B cell (primary cell): Measurements from ENCODE around the gene ASPSCR1. TPM values are rescaled to one million over a fixed set of nuclear protein-coding genes. Genes with fewer than 3 reads are reported as not detected.

Source experiments
- ATAC-seq: fragments of 200-7000 bp; cut with Tn5 transposase; one replicate; pipeline ENCODE4 v1.10.0; 2021; ENCODE audit warnings: low read depth, mild to moderate bottlenecking, moderate number of reproducible peaks, moderate library complexity
- CTCF ChIA-PET: fragments of 350-600 bp; sonication (Branson Sonifier 250); formaldehyde crosslinking; loops from one replicate; lab custom pipeline; 2021; ENCODE audit warnings: antibody characterized with exemption, inconsistent platforms; lab: Charles Lee
- POLR2A ChIA-PET: fragments of 350-600 bp; sonication (Branson Sonifier 250); formaldehyde crosslinking; loops from one replicate; lab custom pipeline; 2021; ENCODE audit warnings: antibody characterized with exemption; lab: Charles Lee
- DNase-seq: peaks from one replicate; pipeline ENCODE4 v3.0.0; 2013
- H2AFZ ChIP-seq: 2 replicates; pipeline ENCODE4 v1.6.1; 2012; ENCODE audit warnings: mild to moderate bottlenecking, low read depth, low read length; ENCODE audit not compliant: insufficient read depth, poor library complexity, severe bottlenecking
- H3K27ac ChIP-seq, 2 donors: 1 replicate in 1 of 2; 2 replicates in 1 of 2; pipeline ENCODE4 v1.5.1; 2012 to 2013; ENCODE audit warnings: low read length in 2 of 2, mild to moderate bottlenecking in 2 of 2, moderate library complexity in 1 of 2
- H3K27me3 ChIP-seq, 4 experiments: fragments of 200-600 bp in 1 of 4; sonication (generic) in 1 of 4; replicated peaks in 1 of 4; 1 replicate in 2 of 4; 2 replicates in 2 of 4; pipeline versions ENCODE4 v1.6.1 to v1.7.0; 2013 to 2016; ENCODE audit warnings: low read length in 3 of 4, mild to moderate bottlenecking in 2 of 4, mixed read lengths in 1 of 4, moderate library complexity in 1 of 4; ENCODE audit not compliant: insufficient read depth in 4 of 4, control insufficient read depth in 3 of 4; ENCODE audit errors: control extremely low read depth in 1 of 4
- H3K36me3 ChIP-seq, 2 experiments: replicated peaks in 1 of 2; 1 replicate in 1 of 2; 2 replicates in 1 of 2; pipeline versions ENCODE4 v1.6.1 to v1.7.1; 2013; ENCODE audit warnings: low read length in 1 of 2; ENCODE audit not compliant: insufficient read depth in 2 of 2, control insufficient read depth in 1 of 2; ENCODE audit errors: control extremely low read depth in 1 of 2, extremely low read depth in 1 of 2
- H3K4me1 ChIP-seq, 2 donors: fragments of 200-600 bp in 1 of 2; sonication (generic) in 1 of 2; 1 replicate in 1 of 2; 2 replicates in 1 of 2; pipeline versions ENCODE4 v1.5.1 to v1.6.1; 2013 to 2017; ENCODE audit warnings: low read length in 2 of 2; ENCODE audit not compliant: control insufficient read depth in 2 of 2, insufficient read depth in 2 of 2
- H3K4me2 ChIP-seq: replicated peaks from 2 replicates; pipeline ENCODE3; 2012; ENCODE audit warnings: mild to moderate bottlenecking, low read depth, low read length; ENCODE audit not compliant: poor library complexity, severe bottlenecking
- H3K4me3 ChIP-seq, 5 experiments: fragments of 200-600 bp in 1 of 5; sonication (generic) in 1 of 5; 1 replicate in 3 of 5; 2 replicates in 2 of 5; pipeline versions ENCODE4 v1.5.1 to v1.7.0; 2011 to 2016; ENCODE audit warnings: low read length in 4 of 5, mild to moderate bottlenecking in 4 of 5, low read depth in 2 of 5, control low read depth in 1 of 5, moderate library complexity in 1 of 5; ENCODE audit not compliant: insufficient read depth in 1 of 5; ENCODE audit errors: control extremely low read depth in 1 of 5, extremely low read depth in 1 of 5
- H3K79me2 ChIP-seq: fragments of 200-600 bp; sonication (generic); one replicate; pipeline ENCODE4 v1.6.0; 2016; ENCODE audit warnings: low read length; ENCODE audit not compliant: control insufficient read depth, insufficient read depth
- H3K9ac ChIP-seq: fragments of 200-600 bp; sonication (generic); 2 replicates; pipeline ENCODE4 v1.6.1; 2017; ENCODE audit warnings: mild to moderate bottlenecking, low read length, moderate library complexity
- H3K9me3 ChIP-seq, 3 donors: one replicate each; pipeline versions ENCODE4 v1.6.1 to v1.7.1; 2013; ENCODE audit warnings: low read length in 2 of 3; ENCODE audit not compliant: control insufficient read depth in 2 of 3, insufficient read depth in 1 of 3; ENCODE audit errors: control extremely low read depth in 1 of 3
- H4K20me1 ChIP-seq: 2 replicates; pipeline ENCODE4 v1.6.0; 2012; ENCODE audit warnings: mild to moderate bottlenecking, low read length; ENCODE audit not compliant: insufficient read depth, control insufficient read depth, poor library complexity, severe bottlenecking
- H3K27ac Mint-ChIP-seq: one replicate; pipeline ENCODE4 v1.8.0; 2021; ENCODE audit warnings: mixed read lengths
- H3K27me3 Mint-ChIP-seq: one replicate; pipeline ENCODE4 v1.8.0; 2021; ENCODE audit warnings: mixed read lengths
- H3K4me1 Mint-ChIP-seq: one replicate; pipeline ENCODE4 v1.8.0; 2021; ENCODE audit warnings: mixed read lengths
- H3K4me3 Mint-ChIP-seq: one replicate; pipeline ENCODE4 v1.8.0; 2021; ENCODE audit warnings: mixed read lengths
- H3K9me3 Mint-ChIP-seq: one replicate; pipeline ENCODE4 v1.8.0; 2022; ENCODE audit warnings: mixed read lengths; ENCODE audit not compliant: insufficient read depth
- CTCF ChIP-seq: fragments of 200-600 bp; IDR thresholded peaks from one replicate; pipeline ENCODE4 v1.8.0; 2022; ENCODE audit warnings: antibody characterized with exemption, mild to moderate bottlenecking
- EZH2 ChIP-seq: IDR thresholded peaks from 2 replicates; pipeline ENCODE4 v1.6.1; 2012; ENCODE audit warnings: borderline replicate concordance, low read depth, mild to moderate bottlenecking, moderate library complexity, low read length; ENCODE audit not compliant: insufficient read depth, poor library complexity, severe bottlenecking
- WGBS: methylation state at CpG from one replicate; pipeline ENCODE4 v1.1.5; 2013; ENCODE audit warnings: missing lambda C conversion rate; ENCODE audit not compliant: insufficient coverage; 5-methylcytosine and 5-hydroxymethylcytosine counted together
- intact Hi-C: fragments of 100-400 bp; cut with micrococcal nuclease; formaldehyde crosslinking; loops from one replicate; pipeline ENCODE4 v1.10.0; 2022
- polyA plus RNA-seq: library from polyadenylated mRNA; depleted of rRNA; stranded (reverse); fragments of >200 nt; gene quantifications from 2 replicates; pipeline ENCODE4 v1.2.3, GENCODE V29; 2012
- total RNA-seq, 2 donors: library from RNA; stranded (reverse); fragments of 120-200 nt in 1 of 2; gene quantifications; 1 replicate in 1 of 2; 2 replicates in 1 of 2; pipeline versions ENCODE4 v1.2.3 to v1.2.4, GENCODE V29; 2013 to 2022

ASPSCR1 gene
- total and polyA plus RNA-seq, 2 donors (not counting 1 experiment from before 2014, with no cell fraction given), result 34.0 to 46.7 TPM

GRCh38 chr17:81964081-81964849, 13.2 kb upstream of the ASPSCR1 start:
- H3K27me3 Mint-ChIP-seq, result peaks cover 5% of the 10 kb centered on the region
- no peak overlapping the region for H3K4me3 Mint-ChIP-seq
- CTCF ChIA-PET, result interaction anchor here (0.7 to 1.3 kb wide), 3 partner anchors 10 to 55 kb away, joined by 3 read pairs; no protein-coding TSS in a partner anchor
- H3K27ac Mint-ChIP-seq, result no peak overlapping the region
- no peak for ATAC-seq
- Histone ChIP-seq H3K36me3 (no peaks in the 10 kb centered on the region), H3K4me1 (peaks cover 33 to 37% of the 10 kb centered on the region in 2 donors), H3K9ac (no peak overlapping the region), H2AFZ (no peak overlapping the region), H3K4me2 (no peak overlapping the region), H3K4me3 (no peak overlapping the region), H3K9me3 (peaks cover 0 to 3% (median 0%) of the 10 kb centered on the region in 3 donors), H3K27me3 (peaks cover 0 to 31% (median 11%) of the 10 kb centered on the region in 4 experiments), H3K79me2 (no peaks in the 10 kb centered on the region), H4K20me1 (no peaks in the 10 kb centered on the region), H3K27ac (no peak overlapping the region)
- POLR2A ChIA-PET, result no interaction called here
- 89% methylated on average over 22 of the region's 22 CpGs for WGBS
- TF ChIP-seq EZH2, result no peak
- TF ChIP-seq CTCF, result no peak
- no peak for DNase-seq
- H3K9me3 Mint-ChIP-seq, result no peaks in the 10 kb centered on the region
- H3K4me1 Mint-ChIP-seq, result peaks cover 15% of the 10 kb centered on the region
- intact Hi-C loops, result no loop called here
